HG03103 (cell line): Measurements from ENCODE around the gene IQCC.

Experiments
- ATAC-seq: cut with Tn5 transposase; IDR thresholded peaks from one replicate; pipeline ENCODE4 v1.9.1; 2021; ENCODE audit warnings: low read depth; ENCODE audit not compliant: unreplicated experiment

Gene IQCC

DNA sequence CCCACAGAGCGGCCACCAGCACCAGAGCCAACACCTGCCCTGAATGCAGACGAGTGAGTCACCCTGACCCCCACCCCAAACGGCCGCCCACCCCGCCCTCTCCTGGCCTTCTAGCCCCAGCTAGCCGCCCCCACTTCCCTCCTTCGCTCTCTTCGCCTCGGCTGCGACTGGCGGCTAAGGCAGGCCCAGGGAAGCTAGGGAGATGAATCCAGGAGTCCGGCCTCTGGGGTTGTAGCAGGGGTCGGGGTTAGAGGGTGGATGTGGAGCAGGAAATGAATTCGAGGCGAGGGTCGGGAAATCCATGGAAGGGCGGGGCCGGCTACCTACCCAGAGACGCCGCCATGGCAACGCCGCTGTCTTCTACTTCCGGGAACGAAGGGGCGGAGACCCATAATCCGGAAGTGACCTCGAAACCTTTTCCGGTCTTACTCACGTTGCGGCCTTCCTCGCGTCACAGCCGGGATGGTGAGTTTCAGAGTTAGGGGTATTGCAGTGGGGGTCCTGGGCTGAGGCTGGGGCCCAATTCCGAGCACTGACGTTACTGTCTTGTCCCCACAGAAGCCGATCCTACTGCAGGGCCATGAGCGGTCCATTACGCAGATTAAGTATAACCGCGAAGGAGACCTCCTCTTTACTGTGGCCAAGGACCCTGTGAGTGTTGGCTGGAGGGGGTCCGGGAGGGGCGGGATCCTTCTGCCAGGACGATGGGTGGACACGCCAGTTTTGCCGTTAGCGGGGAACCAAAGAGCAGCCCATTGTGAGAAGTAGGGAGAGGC lies 16.7 kb downstream of the IQCC start, which contains the start of the genes EIF3I and TMEM234:
TSS of gene EIF3I (plus strand) at position 428 of the 776 bp plus-strand sequence. CDS start at position 463, 35 bp downstream.
TSS of gene TMEM234 (minus strand) at position 374 of the 776 bp plus-strand sequence. CDS start at position 343, 31 bp downstream.
- ATAC-seq: peak; percentile 82

DNA sequence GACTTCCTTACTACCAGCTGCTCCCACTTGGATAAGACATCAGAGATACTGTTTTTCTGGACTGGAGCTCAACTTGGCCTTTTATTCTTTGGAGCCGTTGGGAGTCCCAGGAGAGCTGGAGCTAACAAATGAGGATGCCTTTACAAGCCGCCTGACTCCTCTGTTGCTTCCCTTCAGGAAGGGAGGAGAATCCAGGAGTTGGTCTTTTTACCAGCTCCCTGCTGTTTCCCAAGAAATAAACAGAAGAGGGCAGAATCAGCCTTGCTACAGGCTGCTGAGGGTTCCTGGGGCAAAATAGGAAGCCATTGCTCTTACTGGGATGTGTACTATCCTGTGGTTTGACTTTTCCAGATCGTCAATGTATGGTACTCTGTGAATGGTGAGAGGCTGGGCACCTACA lies 18.2 kb downstream of the IQCC start:
- no peak for ATAC-seq

DNA sequence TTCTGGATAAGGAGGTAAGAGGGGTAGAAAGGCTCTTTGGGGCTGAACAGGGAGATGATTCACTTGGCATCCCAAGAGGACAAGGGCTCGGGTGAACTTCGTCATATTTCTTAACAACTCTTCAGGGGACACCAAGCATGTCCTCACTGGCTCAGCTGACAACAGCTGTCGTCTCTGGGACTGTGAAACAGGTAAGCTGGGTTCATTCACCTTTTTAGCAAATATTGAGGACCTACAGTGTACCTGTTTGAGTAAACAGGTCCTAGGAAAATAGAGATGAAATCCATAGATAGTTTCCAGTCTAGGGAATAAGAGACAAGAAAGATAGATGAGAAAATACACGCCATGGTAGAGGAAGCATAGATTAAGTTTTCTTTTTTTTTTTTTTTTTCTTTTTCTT lies 18.8 kb downstream of the IQCC start:
- ATAC-seq: no peak

DNA sequence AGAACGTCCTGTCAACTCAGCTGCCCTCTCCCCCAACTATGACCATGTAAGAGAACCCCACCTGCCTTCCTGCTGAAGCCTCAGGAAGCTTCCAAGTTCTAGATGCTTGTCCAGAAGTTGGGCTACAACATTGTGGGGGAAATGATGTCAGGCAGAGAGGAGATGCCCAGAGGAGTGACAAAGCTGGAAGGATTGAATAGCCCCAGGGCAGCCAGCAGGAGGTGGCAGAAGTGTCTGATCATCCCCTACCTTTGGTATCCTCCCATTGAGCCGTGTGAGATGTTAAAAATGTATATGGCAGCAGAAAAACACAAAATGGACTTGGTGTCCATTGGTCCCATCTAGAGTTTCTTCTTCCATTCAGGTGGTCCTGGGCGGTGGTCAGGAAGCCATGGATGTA lies 23.3 kb downstream of the IQCC start:
- ATAC-seq: no peak

DNA sequence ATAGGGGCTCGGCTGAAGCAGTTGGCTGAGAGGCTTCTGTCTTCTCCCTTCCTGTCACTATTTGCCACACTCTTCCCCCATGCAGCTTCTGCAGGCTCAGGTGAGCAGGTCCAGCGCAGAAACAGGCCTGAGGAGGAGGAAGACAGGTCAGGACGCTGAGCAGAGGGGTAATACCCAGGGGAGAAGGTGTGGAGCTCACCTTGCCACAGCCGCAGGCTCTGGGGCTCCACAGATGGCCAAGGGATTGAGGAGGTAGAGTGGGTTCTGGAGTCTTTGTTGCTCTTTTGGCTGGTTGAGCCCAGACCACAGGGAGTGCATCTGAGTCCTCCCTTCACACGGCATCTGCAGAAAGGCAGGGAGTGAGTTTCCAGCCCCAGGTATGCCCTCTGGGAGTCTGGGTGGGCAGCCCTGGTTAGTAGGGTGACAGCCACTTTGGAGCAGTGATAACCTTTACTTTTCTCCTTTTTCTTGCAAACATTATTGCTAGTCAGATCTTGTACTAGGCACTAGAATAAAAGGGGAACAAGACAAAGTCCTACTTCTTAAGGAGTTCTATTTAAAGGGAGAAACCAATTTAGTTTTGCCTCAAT lies 26.5 kb downstream of the IQCC start:
- no peak for ATAC-seq

DNA sequence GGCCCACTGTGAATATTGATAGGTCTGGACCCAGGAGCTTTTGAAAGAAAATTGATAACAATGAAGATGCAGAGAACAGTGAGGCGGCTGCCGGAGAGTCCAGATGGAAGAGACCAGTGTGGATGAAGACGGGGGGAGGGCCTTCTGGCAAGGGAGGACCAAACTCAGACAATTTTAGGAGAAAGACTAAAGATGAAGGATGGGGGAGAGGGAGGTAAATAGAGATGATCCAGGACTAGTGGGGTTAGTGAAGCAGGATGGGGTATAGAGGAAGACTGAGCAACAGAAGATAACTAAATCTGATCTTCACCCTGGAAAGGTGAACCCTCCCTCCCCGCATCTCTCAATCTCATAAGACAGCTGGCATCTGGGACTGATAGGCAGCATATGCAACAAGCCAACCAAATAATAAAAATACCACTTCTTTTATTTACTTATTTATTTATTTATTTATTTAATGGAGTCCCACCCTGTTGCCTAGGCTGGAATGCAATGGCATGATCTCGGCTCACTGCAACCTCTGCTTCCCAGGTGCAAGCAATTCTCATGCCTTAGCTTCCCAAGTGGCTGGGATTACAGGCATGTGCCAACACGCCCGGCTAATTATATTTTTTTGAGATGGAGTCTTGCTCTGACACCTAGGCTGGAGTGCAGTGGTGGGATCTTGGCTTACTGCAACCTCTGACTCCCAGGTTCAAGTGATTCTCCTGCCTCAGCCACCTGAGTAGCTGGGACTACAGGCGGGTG lies 27.3 kb downstream of the IQCC start:
- ATAC-seq: no peak

DNA sequence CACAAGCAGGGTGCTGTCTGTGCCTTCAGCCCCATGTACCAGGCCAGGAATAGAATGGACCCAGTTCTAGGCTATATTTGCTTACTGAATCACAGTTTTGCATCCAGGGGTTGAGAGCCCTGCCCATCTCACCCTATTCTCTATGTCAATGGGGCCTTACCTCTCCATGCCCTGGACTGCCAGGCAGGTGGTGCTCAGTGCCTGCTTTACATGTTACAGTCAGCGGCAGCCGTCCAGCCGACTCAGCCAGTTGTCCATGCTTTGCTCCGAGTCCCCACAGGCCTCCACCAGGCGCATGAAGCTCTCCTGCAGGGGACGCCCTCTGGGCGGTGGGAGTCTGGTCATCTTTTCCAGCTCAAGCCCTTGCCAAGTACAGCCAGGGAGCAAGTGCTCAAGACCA lies 29.3 kb downstream of the IQCC start:
- ATAC-seq: no peak

DNA sequence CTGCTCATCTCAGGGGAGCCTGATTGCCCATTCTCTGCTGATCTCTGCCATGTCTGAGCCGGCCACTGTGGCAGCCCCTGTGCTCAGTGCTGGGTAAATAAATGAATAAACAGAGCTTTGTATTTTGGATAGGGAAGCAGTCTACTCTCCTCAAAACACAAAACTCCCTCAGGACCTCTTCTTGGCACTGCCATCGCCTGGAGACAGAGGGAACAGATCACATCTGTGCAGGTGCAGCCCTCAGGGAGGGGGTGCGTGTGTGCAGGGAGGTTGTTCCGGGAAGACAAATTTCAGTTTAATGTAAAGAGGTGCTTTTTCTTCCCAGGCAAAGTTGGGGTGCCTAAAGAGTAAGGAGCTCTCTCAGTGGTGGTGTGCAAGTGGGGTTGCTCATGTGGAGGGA lies 33.9 kb downstream of the IQCC start:
- no peak for ATAC-seq

DNA sequence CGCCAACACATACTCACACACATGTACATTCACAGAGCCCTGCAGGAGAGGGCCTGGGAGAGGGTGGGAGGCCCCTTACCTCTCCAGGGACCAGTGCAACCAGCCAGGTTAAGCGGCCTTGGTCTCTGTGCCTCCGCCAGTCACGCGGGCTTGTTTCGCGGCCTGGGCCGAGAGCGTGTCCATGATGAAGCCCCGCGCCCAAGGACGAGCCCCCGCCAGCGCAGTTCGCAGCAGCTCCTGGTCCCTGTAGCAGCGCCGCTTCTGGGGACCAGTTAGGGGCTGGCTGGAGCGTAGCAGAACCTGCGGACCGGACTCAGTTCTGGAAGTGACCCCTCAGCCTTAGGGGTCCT lies 34.3 kb downstream of the IQCC start:
- ATAC-seq: no peak

DNA sequence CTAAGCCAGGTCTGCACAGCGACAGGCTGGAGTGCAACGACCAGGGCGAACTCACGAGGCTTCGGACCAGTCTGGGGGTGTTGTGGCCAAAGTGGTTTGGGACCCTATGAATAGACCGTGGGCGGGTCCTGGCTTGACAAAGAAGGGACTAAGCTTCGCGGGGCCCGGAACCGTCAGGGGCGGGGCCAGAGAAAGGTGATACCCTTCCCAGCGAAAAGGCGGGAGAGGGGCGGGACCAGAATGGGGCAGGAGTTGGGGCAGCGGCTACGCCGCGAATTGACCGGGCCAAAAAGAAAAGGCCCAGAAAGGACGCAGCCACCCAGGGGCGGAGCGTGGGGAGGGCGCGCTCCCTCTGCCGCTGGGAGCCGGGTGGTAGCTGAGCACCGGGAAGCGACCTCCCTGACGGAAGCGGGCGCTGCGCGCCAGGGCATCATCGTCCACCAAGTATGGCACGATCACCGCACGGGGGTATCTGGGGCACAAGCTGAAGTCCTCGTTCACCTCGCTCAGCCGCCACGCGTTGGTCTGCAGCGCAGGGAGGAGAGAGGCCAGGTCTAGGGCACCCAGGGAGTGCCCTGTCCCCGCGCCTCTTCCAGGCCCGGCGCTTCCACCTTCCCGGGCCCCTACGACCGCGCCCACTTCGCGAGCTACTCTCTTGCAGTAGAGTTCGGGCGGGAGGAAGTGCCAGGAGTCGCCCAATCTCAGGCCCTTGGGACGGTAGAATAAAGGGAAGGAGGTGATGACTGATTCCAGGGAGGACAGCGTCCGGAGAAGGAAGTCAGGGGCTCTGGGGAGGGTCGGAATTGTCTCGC lies 34.9 kb downstream of the IQCC start:
- ATAC-seq: no peak

DNA sequence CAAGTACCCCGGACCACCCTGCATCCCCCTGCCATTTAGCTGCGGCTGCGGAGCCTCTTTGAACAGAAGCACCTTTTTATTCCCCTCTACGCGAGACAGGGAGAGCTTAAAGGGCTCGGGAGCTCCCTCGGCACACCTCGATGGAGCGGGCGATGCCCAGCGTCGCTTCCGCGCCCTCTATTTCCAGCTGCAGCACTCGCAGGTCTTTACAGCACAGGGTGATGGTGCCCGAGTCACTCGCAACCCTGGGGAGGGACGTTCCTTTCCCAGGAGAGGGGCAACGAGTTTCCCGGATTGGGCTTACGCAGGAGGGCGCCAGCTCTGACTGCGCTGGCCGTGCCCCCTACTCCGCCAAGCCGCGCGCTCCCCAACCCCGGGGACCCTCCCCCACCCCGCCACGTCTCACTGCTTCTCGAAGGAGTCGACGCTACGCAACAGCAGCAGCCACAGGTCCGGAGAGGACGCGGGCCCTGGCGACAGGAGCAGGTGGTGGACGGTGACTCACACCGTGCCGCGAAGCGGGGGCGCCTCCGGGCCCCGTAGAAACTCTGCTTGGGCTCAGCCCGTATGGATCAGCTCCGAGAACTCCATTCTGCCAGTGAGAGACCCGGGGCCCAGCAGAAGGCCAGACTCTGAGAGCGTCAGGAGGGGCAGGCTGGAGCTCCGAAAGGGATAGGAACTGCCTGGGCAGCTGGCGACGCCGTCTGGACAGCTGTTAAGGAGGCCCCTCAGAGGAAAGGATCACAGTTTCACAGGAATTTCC lies 35.7 kb downstream of the IQCC start:
- ATAC-seq: no peak

DNA sequence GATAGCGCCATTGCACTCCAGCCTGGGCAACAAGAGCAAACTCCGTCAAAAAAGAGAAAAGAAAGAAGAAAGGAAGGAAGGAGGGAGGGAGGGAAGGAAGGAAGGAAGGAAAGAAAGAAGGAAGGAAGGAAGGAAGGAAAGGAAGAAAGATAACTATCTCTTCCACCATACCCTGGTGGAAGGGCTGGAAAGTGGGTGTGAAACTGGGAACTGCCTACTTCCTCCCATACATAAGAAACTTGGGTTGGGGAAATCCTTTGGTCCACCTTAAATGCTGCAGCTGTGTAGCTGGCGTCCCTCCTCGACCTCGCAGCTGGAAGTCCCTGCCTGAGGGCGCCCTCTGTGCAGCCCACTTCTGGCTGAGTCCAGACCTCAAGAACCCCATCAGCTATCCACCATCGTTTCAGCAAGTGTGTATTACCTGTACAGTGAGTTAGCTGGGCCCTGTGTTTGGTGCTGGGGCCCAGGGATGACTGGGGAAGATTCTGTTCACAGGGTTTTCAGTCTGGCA lies 36.9 kb downstream of the IQCC start:
- ATAC-seq: no peak

DNA sequence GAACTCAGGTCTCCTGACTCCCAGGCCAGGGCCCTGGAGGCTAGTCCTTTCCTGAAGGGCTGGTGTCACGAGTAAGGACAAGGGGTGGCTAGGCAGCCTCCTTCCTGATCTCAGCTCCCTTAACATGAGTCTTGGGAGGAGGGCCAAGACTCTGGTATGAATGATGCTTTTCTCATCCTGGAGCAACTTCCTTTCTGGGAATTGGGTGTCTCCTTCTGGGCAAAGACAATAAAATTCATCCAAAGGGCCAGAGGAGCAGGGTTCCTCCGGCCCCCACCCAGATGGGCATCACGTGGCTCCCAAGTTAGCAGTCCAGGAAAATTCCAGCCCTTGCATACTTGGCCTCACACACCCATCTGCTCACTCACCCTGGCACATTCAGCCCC lies 41.4 kb downstream of the IQCC start, which contains the start of gene FAM167B:
TSS of gene FAM167B (plus strand) at position 335 of the 386 bp plus-strand sequence. CDS start 200 bp downstream, outside the sequence.
- ATAC-seq: no peak

DNA sequence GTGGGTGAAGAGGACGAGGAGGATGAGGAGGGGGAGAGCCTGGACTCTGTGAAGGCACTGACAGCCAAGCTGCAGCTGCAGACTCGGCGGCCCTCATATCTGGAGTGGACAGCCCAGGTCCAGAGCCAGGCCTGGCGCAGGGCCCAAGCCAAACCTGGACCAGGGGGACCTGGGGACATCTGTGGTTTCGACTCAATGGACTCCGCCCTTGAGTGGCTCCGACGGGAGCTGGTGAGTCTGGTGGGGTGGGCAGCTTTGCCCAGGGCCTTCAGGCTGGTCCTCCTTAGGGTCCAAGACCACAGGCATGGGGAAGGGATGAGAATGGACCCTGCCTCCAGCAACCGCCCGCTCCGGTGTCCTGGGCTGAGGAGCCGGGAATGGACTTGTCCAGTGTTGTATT lies 42.0 kb downstream of the IQCC start:
- ATAC-seq: no peak

DNA sequence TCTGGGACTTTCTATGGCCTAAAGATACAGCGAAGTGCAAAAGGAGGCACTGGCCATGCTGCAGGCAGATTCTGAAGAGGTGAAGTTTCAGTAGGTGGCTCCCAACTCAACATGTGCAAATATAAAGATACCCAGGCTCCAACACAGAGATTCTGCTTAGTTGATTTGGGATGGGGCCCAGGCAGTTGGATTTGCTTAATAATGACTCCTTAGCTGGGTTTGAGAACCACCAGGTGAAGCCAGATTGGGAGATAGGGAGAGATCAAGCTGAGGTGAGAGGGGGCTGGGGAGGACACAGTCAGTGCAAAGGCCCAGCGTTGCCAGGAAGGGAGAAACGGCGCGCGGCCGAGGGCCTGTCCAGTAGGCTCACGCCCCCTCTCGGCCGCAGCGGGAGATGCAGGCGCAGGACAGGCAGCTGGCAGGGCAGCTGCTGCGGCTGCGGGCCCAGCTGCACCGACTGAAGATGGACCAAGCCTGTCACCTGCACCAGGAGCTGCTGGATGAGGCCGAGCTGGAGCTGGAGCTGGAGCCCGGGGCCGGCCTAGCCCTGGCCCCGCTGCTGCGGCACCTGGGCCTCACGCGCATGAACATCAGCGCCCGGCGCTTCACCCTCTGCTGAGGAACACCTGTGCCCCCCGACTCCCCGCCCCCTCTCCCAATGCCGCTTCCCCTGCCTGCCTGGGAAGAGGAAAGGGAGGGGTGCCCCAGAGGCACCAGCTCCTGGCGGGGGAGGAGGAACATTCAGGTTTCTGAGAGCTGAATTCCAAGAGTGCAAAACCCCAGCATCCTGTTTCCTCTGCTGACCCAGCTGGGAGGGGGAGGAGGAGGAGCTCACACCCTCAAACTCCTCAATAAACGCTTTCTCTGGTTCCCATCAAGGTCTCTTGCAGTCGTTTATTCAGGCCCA lies 42.8 kb downstream of the IQCC start:
- no peak for ATAC-seq

DNA sequence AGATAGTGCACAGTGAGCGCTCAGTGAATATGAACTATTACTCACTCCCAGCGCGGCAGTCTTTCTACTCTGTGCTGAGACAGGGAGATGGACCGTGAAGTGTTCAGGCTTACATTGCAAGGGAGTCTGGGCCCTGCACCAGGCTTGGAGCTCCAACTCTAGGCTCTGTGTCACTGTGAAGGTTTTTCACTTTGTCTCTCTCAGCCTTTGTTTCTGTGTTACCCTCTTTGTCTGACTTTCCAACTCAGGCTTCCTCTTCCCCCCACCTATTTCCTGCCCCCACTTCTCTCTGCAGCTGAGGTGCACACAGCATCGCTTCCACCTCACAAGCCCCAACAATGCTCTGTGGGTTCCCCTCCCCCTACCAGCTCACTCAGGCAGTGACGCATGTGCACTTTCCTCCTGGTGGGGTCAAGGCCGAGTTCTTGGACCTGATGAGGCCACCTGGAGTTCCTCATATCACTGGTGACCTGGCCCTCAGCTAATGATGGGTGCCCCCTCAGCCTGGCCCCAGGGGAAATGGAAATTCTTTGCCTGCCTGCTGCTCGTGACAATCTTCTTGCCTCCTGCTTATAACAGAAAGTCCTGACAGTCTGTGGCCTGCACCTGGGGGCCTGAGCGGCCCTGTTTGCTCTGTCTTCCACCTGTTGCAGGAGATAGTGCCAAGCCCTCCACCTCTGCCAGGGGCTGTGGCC lies 44.5 kb downstream of the IQCC start:
- peak; percentile 53 for ATAC-seq

DNA sequence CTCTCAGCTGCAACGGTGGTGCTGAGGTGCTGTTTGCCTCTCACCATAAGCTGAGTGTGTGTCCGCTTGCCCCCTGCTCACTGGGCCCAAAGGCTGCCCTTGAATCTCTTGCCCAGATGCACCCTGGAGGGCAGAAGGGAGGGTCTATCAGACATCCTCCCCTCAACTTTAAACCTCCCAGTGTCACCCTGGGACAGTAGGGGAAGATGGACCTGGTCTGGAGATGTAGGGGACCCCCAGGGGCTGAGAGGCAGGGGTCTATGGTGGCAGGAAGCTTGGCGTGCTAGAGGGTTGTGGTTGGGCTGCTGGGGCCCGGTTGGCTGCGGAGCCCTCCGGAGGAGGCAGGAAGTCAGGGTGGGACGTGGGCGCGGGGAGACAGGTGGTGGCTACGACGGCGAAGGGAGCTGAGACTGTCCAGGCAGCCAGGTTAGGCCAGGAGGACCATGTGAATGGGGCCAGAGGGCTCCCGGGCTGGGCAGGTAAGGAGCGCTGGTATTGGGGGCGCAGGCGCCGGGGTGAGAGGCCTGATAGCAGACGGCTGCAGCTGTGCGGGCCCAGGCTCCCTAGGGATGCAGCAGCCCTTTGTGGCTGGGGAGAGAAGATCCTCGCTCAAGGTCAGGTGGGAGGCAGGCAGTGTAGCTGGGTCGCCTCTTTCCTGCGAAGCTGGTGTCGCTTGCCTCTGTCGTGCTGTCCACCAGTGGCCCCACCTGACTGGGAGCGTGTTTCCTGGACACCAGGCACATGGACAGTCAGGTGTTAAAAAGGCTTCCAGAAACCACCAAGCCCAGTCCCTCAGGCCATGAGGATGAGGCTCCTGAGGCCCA lies 45.6 kb downstream of the IQCC start, which contains the start of gene LCK:
TSS of gene LCK (plus strand) at position 373 of the 824 bp plus-strand sequence. CDS start 23,065 bp downstream, outside the sequence.
- no peak for ATAC-seq
